GM23338 (cell line): ENCODE results near the gene TRMT11. TPM values are rescaled to one million over a fixed set of nuclear protein-coding genes. Genes with fewer than 3 reads are reported as not detected.

Experiments used
- ATAC-seq: fragments of 200-7000 bp; cut with Tn5 transposase; 3 replicates; pipeline ENCODE4 v1.9.1; 2020
- DNase-seq: peaks from one replicate; pipeline ENCODE4 v3.0.0-alpha.2; 2015; ENCODE audit warnings: low spot score
- H2AFZ ChIP-seq: fragments of 200-600 bp; sonication (generic); 2 replicates; pipeline ENCODE4 v1.8.0; 2016; ENCODE audit warnings: antibody characterized with exemption, mild to moderate bottlenecking, moderate library complexity
- H3F3A ChIP-seq: fragments of 200-600 bp; sonication (generic); replicated peaks from 2 replicates; pipeline ENCODE4 v1.8.0; 2017; ENCODE audit warnings: antibody characterized with exemption, mixed run types, low read depth
- H3K27ac ChIP-seq: fragments of 200-600 bp; sonication (generic); 2 replicates; pipeline ENCODE4 v1.6.1; 2016; ENCODE audit warnings: low read depth
- H3K27me3 ChIP-seq: fragments of 200-600 bp; sonication (generic); 2 replicates; pipeline ENCODE4 v1.8.0; 2016; ENCODE audit warnings: mild to moderate bottlenecking, mixed run types, moderate library complexity; ENCODE audit not compliant: insufficient read depth
- H3K36me3 ChIP-seq: fragments of 200-600 bp; sonication (generic); 2 replicates; pipeline ENCODE4 v1.8.0; 2016; ENCODE audit warnings: mild to moderate bottlenecking; ENCODE audit not compliant: insufficient read depth
- H3K4me1 ChIP-seq: fragments of 200-600 bp; sonication (generic); 2 replicates; pipeline ENCODE4 v1.8.0; 2016; ENCODE audit warnings: mild to moderate bottlenecking, moderate library complexity; ENCODE audit not compliant: insufficient read depth
- H3K4me2 ChIP-seq: fragments of 200-600 bp; sonication (generic); 2 replicates; pipeline ENCODE4 v1.7.1; 2017; ENCODE audit warnings: mixed run types
- H3K4me3 ChIP-seq: fragments of 200-600 bp; sonication (generic); 2 replicates; pipeline ENCODE4 v1.6.1; 2016; ENCODE audit warnings: mixed run types
- H3K79me2 ChIP-seq: fragments of 200-600 bp; sonication (generic); replicated peaks from 2 replicates; pipeline ENCODE4 v1.8.0; 2017; ENCODE audit warnings: mild to moderate bottlenecking; ENCODE audit not compliant: insufficient read depth
- H3K9me2 ChIP-seq: fragments of 200-600 bp; sonication (generic); 2 replicates; pipeline ENCODE4 v1.8.0; 2017; ENCODE audit not compliant: insufficient read depth
- H4K20me1 ChIP-seq: fragments of 200-600 bp; sonication (generic); replicated peaks from 2 replicates; pipeline ENCODE4 v1.8.0; 2017; ENCODE audit warnings: mild to moderate bottlenecking; ENCODE audit not compliant: insufficient read depth
- H3K27ac Mint-ChIP-seq: 2 replicates; pipeline ENCODE4 v1.8.0; 2020; ENCODE audit warnings: inconsistent platforms, mild to moderate bottlenecking, moderate library complexity, mixed read lengths
- H3K27me3 Mint-ChIP-seq: 3 replicates; pipeline ENCODE4 v1.8.0; 2022; ENCODE audit warnings: low read depth, mild to moderate bottlenecking, moderate library complexity, mixed read lengths, inconsistent platforms; ENCODE audit not compliant: insufficient read depth, poor library complexity
- H3K36me3 Mint-ChIP-seq: 3 replicates; pipeline ENCODE4 v1.8.0; 2021; ENCODE audit warnings: low read depth, mild to moderate bottlenecking, inconsistent platforms, moderate library complexity, mixed read lengths
- H3K4me1 Mint-ChIP-seq: 3 replicates; pipeline ENCODE4 v1.8.0; 2020; ENCODE audit warnings: mild to moderate bottlenecking, inconsistent platforms, mixed read lengths
- H3K4me3 Mint-ChIP-seq: 3 replicates; pipeline ENCODE4 v1.8.0; 2021; ENCODE audit warnings: moderate library complexity, mild to moderate bottlenecking, inconsistent platforms, mixed read lengths
- H3K9me3 Mint-ChIP-seq: 3 replicates; pipeline ENCODE4 v1.8.0; 2020; ENCODE audit warnings: moderate library complexity, mild to moderate bottlenecking, inconsistent platforms, mixed read lengths
- CTCF ChIP-seq, 2 experiments: fragments of 200-600 bp in 1 of 2; sonication (generic) in 1 of 2; conservative IDR thresholded peaks; 2 replicates each; pipeline versions ENCODE4 v1.5.1 to v1.6.1; 2016 to 2017; ENCODE audit warnings: antibody characterized with exemption in 2 of 2, low read depth in 2 of 2, mild to moderate bottlenecking in 2 of 2, moderate library complexity in 1 of 2
- ETS1 ChIP-seq: IDR thresholded peaks from 2 replicates; pipeline ENCODE4 v1.6.1; 2016; ENCODE audit warnings: antibody characterized with exemption
- EZH2 ChIP-seq: fragments of 200-600 bp; sonication (generic); IDR thresholded peaks from one replicate; pipeline ENCODE4 v1.8.0; 2017; ENCODE audit warnings: antibody characterized with exemption, mild to moderate bottlenecking, low read depth; ENCODE audit not compliant: unreplicated experiment
- EZH2phosphoT487 ChIP-seq: fragments of 200-600 bp; sonication (generic); IDR thresholded peaks from one replicate; pipeline ENCODE4 v1.8.1; 2018; ENCODE audit warnings: antibody characterized with exemption; ENCODE audit not compliant: unreplicated experiment
- JUNB ChIP-seq: IDR thresholded peaks from one replicate; pipeline ENCODE4 v1.6.1; 2016; ENCODE audit warnings: antibody characterized with exemption; ENCODE audit not compliant: unreplicated experiment
- NANOG ChIP-seq: IDR thresholded peaks from 2 replicates; pipeline ENCODE4 v1.6.1; 2016; ENCODE audit warnings: antibody characterized with exemption, borderline replicate concordance
- POLR2AphosphoS5 ChIP-seq: IDR thresholded peaks from 2 replicates; pipeline ENCODE4 v1.6.1; 2016; ENCODE audit warnings: antibody characterized with exemption, low read depth
- REST ChIP-seq: IDR thresholded peaks from one replicate; pipeline ENCODE4 v1.6.1; 2018; ENCODE audit warnings: antibody characterized with exemption; ENCODE audit not compliant: unreplicated experiment
- STAT1 ChIP-seq: IDR thresholded peaks from one replicate; pipeline ENCODE4 v1.6.1; 2016; ENCODE audit warnings: antibody characterized with exemption; ENCODE audit not compliant: unreplicated experiment
- ZNF114 ChIP-seq: fragments of 250-450 bp; sonication (Bioruptor Pico); IDR thresholded peaks from 2 replicates; pipeline ENCODE4 v1.5.0; 2020; ENCODE audit warnings: mild to moderate bottlenecking, moderate library complexity
- ZNF331 ChIP-seq: fragments of 250-450 bp; sonication (Bioruptor Pico); IDR thresholded peaks from 2 replicates; pipeline ENCODE4 v1.5.0; 2020; ENCODE audit warnings: low read depth, mild to moderate bottlenecking, moderate library complexity
- polyA plus RNA-seq: library from polyadenylated mRNA; unstranded; fragments of >200 nt; fragmentation: Nextera tagmentation; extraction: Ambion mirVana; gene quantifications from 2 replicates; pipeline ENCODE4 v1.2.1, GENCODE V29; 2016
- total RNA-seq: library from RNA; depleted of rRNA; stranded (reverse); fragments of >200 nt; shearing (Covaris generic); gene quantifications from 2 replicates; pipeline ENCODE4 v1.2.3, GENCODE V29; 2014

The TRMT11 gene
- total and polyA plus RNA-seq, 2 experiments from 2014 or later, result 49.5 to 50.9 TPM

- TF ChIP-seq EZH2 (no peak), NANOG (no peak), STAT1 (no peak), POLR2AphosphoS5 (no peak), ZNF331 (no peak), ETS1 (no peak), EZH2phosphoT487 (no peak)
Observed at GRCh38 chr6:125945378-125946141, 40.8 kb upstream of the TRMT11 start (continued).

- ATAC-seq, result no peak
- H3K4me3 ChIP-seq, result no peak overlapping the region
- H3K4me1 ChIP-seq, result peaks cover 3% of the 10 kb centered on the region; the same call in 1 of the 2 replicates
- H3K27ac ChIP-seq, result no peak overlapping the region
- 0 out of 2 replicates have a peak, but pooled peaks cover 3% of the 10 kb centered on the region for H3F3A ChIP-seq
- no peaks in the 10 kb centered on the region for H3K79me2 ChIP-seq
- DNase-seq, result no peak
- H3K27me3 ChIP-seq, result no peaks in the 10 kb centered on the region
- no peak overlapping the region for H2AFZ ChIP-seq
- H3K27me3 Mint-ChIP-seq, result peaks cover 3% of the 10 kb centered on the region
- H4K20me1 ChIP-seq, result no peaks in the 10 kb centered on the region
- H3K27ac Mint-ChIP-seq, result no peak overlapping the region
- no peaks in the 10 kb centered on the region for H3K36me3 ChIP-seq
- no peak overlapping the region for H3K4me2 ChIP-seq
- peaks cover 5% of the 10 kb centered on the region; the same call in 2 of the 3 replicates for H3K36me3 Mint-ChIP-seq
- no peaks in the 10 kb centered on the region for H3K9me2 ChIP-seq
- H3K4me1 Mint-ChIP-seq, result peaks cover 7% of the 10 kb centered on the region
- no peak overlapping the region for H3K4me3 Mint-ChIP-seq
- peaks cover 11% of the 10 kb centered on the region for H3K9me3 Mint-ChIP-seq
- TF ChIP-seq POLR2AphosphoS5 (no peak), JUNB (no peak), EZH2phosphoT487 (no peak), NANOG (no peak), ZNF114 (CRISPR knock-in tag) (no peak), REST (no peak), ZNF331 (no peak), CTCF (conservative IDR thresholded peaks at IDR 0.05; ENCODE audit: low read depth in 2 of 2) (no peak), ETS1 (no peak), STAT1 (no peak), EZH2 (no peak)
Observed at GRCh38 chr6:125947615-125948014, 38.7 kb upstream of the TRMT11 start.
